G401 (cell line): Measurements from ENCODE around the gene TMOD2. TPM values are rescaled to one million over a fixed set of nuclear protein-coding genes. Genes with fewer than 3 reads are reported as not detected.

ENCODE experiments used
- DNase-seq: peaks from one replicate; pipeline ENCODE4 v3.0.0-alpha.2; 2015; ENCODE audit warnings: low spot score
- in situ Hi-C: cut with HindIII; loops from 2 replicates; pipeline ENCODE4 v1.10.0; 2016; ENCODE audit warnings: low sequenced_read_pairs, mixed read lengths
- total RNA-seq: library from RNA; depleted of rRNA; stranded (reverse); fragments of >200 nt; shearing (Covaris generic); gene quantifications from 2 replicates; pipeline ENCODE4 v1.2.3, GENCODE V29; 2014; rRNA removed

The TMOD2 gene
- total RNA-seq, 1 experiment from 2014 or later = 0.03 TPM

GRCh38 chr15:51842852-51843737 lies 91.7 kb downstream of the TMOD2 start:
- in situ Hi-C loops = no loop called here
- no peak for DNase-seq

GRCh38 chr15:51844747-51845426 lies 93.5 kb downstream of the TMOD2 start:
- DNase-seq = peak; percentile 31
- in situ Hi-C loops = no loop called here

GRCh38 chr15:51846066-51846462 lies 94.7 kb downstream of the TMOD2 start:
- in situ Hi-C loops = no loop called here
- no peak for DNase-seq

- DNase-seq = no peak
Observed at GRCh38 chr15:51846463-51847230, 95.2 kb downstream of the TMOD2 start.

GRCh38 chr15:51848811-51849210 lies 97.4 kb downstream of the TMOD2 start:
- in situ Hi-C loops = no loop called here
- DNase-seq = no peak

More at GRCh38 chr15:51846463-51847230, 95.2 kb downstream of the TMOD2 start:
- in situ Hi-C loops = no loop called here

GRCh38 chr15:51849860-51850259 lies 98.5 kb downstream of the TMOD2 start:
- no peak for DNase-seq

GRCh38 chr15:51853998-51854397 lies 102.6 kb downstream of the TMOD2 start:
- DNase-seq = no peak
- in situ Hi-C loops = no loop called here

More at GRCh38 chr15:51849860-51850259, 98.5 kb downstream of the TMOD2 start:
- in situ Hi-C loops = no loop called here

- DNase-seq = no peak
- in situ Hi-C loops = no loop called here
Observed at GRCh38 chr15:51855612-51856011, 104.2 kb downstream of the TMOD2 start.

- no peak for DNase-seq
- in situ Hi-C loops = no loop called here
Observed at GRCh38 chr15:51856714-51857380, 105.5 kb downstream of the TMOD2 start.

- in situ Hi-C loops = no loop called here
- no peak for DNase-seq
Observed at GRCh38 chr15:51861557-51862359, 110.4 kb downstream of the TMOD2 start.

GRCh38 chr15:51863131-51863530 lies 111.7 kb downstream of the TMOD2 start:
- peak; percentile 86 for DNase-seq
- in situ Hi-C loops = no loop called here

GRCh38 chr15:51864408-51865056 lies 113.1 kb downstream of the TMOD2 start:
- in situ Hi-C loops = no loop called here
- no peak for DNase-seq

- in situ Hi-C loops = no loop called here
- no peak for DNase-seq
Observed at GRCh38 chr15:51865317-51865716, 113.9 kb downstream of the TMOD2 start.

Other genes with a start within 250 kb of the TMOD2 start
- gene DMXL2, start 128.8 kb upstream of the TMOD2 start, total RNA-seq = 21.3 and 25.0 TPM in 2 replicates
- gene SCG3, start 70.1 kb upstream of the TMOD2 start, total RNA-seq = not detected in 2 replicates
- not detected in 2 replicates for gene LYSMD2, start 13.9 kb upstream of the TMOD2 start, total RNA-seq
- gene TMOD3, start 78.1 kb downstream of the TMOD2 start, total RNA-seq = 20.4 and 28.8 TPM in 2 replicates
- gene LEO1, start 220.2 kb downstream of the TMOD2 start, total RNA-seq = 32.9 and 48.7 TPM in 2 replicates